Fibroblast of villous mesenchyme (primary cell): ENCODE measurements around the gene SEMA5A. TPM values are rescaled to one million over a fixed set of nuclear protein-coding genes. Genes with fewer than 3 reads are reported as not detected.
A peak's percentile ranks its signal among the peaks of the same experiment; 100 is the strongest.

Source experiments
- DNase-seq: peaks from one replicate; pipeline ENCODE4 v3.0.0-alpha.2; 2010; ENCODE audit warnings: low read depth
- H3K4me3 ChIP-seq: 2 replicates; pipeline ENCODE4 v1.5.1; 2011; ENCODE audit warnings: low read depth, mild to moderate bottlenecking, low read length
- CTCF ChIP-seq: IDR thresholded peaks from 2 replicates; pipeline ENCODE4 v1.5.1; 2012; ENCODE audit warnings: low read depth, mild to moderate bottlenecking, low read length; ENCODE audit not compliant: insufficient read depth
- total RNA-seq: library from RNA; depleted of rRNA; stranded (reverse); fragments of >200 nt; gene quantifications from 2 replicates; pipeline ENCODE4 v1.2.3, GENCODE V29; 2012

SEMA5A gene
- total RNA-seq, 1 donor: 72.5 TPM

GRCh38 chr5:9201761-9202160 is 344.1 kb downstream of the SEMA5A start:
- no peak overlapping the region for H3K4me3 ChIP-seq
- DNase-seq: no peak
- no peak for TF ChIP-seq CTCF

GRCh38 chr5:9201011-9201410 is 344.9 kb downstream of the SEMA5A start:
- no peak for DNase-seq
- no peak overlapping the region for H3K4me3 ChIP-seq
- no peak for TF ChIP-seq CTCF

GRCh38 chr5:9198394-9198793 is 347.5 kb downstream of the SEMA5A start:
- no peak overlapping the region for H3K4me3 ChIP-seq
- peak; percentile 51 for DNase-seq
- TF ChIP-seq CTCF: no peak

GRCh38 chr5:9197881-9198260 is 348.0 kb downstream of the SEMA5A start:
- TF ChIP-seq CTCF: no peak
- DNase-seq: peak; percentile 35
- no peak overlapping the region for H3K4me3 ChIP-seq

GRCh38 chr5:9196403-9197227 is 349.3 kb downstream of the SEMA5A start:
- peak; percentile 47 for DNase-seq
- no peak for TF ChIP-seq CTCF

GRCh38 chr5:9194509-9194908 is 351.4 kb downstream of the SEMA5A start:
- no peak for DNase-seq
- no peak overlapping the region for H3K4me3 ChIP-seq
- TF ChIP-seq CTCF: no peak

More at GRCh38 chr5:9196403-9197227, 349.3 kb downstream of the SEMA5A start:
- no peak overlapping the region for H3K4me3 ChIP-seq

GRCh38 chr5:9192266-9192665 is 353.6 kb downstream of the SEMA5A start:
- no peak for DNase-seq
- no peak for TF ChIP-seq CTCF

More at GRCh38 chr5:9192266-9192665, 353.6 kb downstream of the SEMA5A start:
- H3K4me3 ChIP-seq: no peak overlapping the region
